Heart left ventricle (tissue), 16 donors: ENCODE measurements around the gene WNT8B. TPM values are rescaled to one million over a fixed set of nuclear protein-coding genes. Genes with fewer than 3 reads are reported as not detected.

ENCODE experiments used
- ATAC-seq, 4 donors: fragments of 200-7000 bp; cut with Tn5 transposase; one replicate each; pipeline ENCODE4 v1.9.1; 2020 to 2022; ENCODE audit warnings: moderate library complexity in 4 of 4, mild to moderate bottlenecking in 3 of 4, moderate number of reproducible peaks in 1 of 4
- DNase-seq, 5 donors: peaks; one replicate each; pipeline ENCODE4 v3.0.0-alpha.2; 2020
- H3K27ac ChIP-seq, 12 donors: fragments of 200-600 bp; sonication (generic) in 4 of 12; one replicate each; pipeline versions ENCODE4 v1.5.0 to v1.8.0; 2016 to 2022; ENCODE audit warnings: mild to moderate bottlenecking in 2 of 12
- H3K27me3 ChIP-seq, 9 donors: fragments of 200-600 bp; sonication (generic) in 2 of 9; one replicate each; pipeline versions ENCODE4 v1.5.1 to v1.8.0; 2016 to 2022; ENCODE audit warnings: mild to moderate bottlenecking in 3 of 9
- H3K36me3 ChIP-seq, 9 donors: fragments of 200-600 bp; sonication (generic) in 2 of 9; one replicate each; pipeline versions ENCODE4 v1.5.0 to v1.8.0; 2018 to 2022; ENCODE audit warnings: mild to moderate bottlenecking in 2 of 9
- H3K4me1 ChIP-seq, 12 donors: fragments of 200-600 bp; sonication (generic) in 4 of 12; one replicate each; pipeline versions ENCODE4 v1.5.0 to v1.8.0; 2016 to 2022; ENCODE audit warnings: mild to moderate bottlenecking in 3 of 12
- H3K4me3 ChIP-seq, 12 donors: fragments of 200-600 bp; sonication (generic) in 4 of 12; one replicate each; pipeline versions ENCODE4 v1.5.0 to v1.8.0; 2017 to 2022; ENCODE audit warnings: mild to moderate bottlenecking in 9 of 12, moderate library complexity in 4 of 12
- H3K9me3 ChIP-seq, 12 donors: fragments of 200-600 bp; sonication (generic) in 4 of 12; one replicate each; pipeline versions ENCODE4 v1.5.0 to v1.8.0; 2016 to 2022; ENCODE audit warnings: mild to moderate bottlenecking in 1 of 12
- CTCF ChIP-seq, 12 donors: fragments of 200-600 bp; sonication (generic) in 4 of 12; IDR thresholded peaks; one replicate each; pipeline versions ENCODE4 v1.5.0 to v1.8.0; 2018 to 2022; ENCODE audit warnings: antibody characterized with exemption in 12 of 12, mild to moderate bottlenecking in 5 of 12
- POLR2A ChIP-seq, 2 donors: fragments of 450-650 bp; IDR thresholded peaks; one replicate each; pipeline ENCODE4 v1.6.1; 2017; ENCODE audit warnings: antibody characterized with exemption in 2 of 2, mild to moderate bottlenecking in 2 of 2, moderate library complexity in 2 of 2
- WGBS, 4 donors: extraction: QIAGEN DNeasy Blood & Tissue Kit in 2 of 4; methylation state at CpG; one replicate each; pipeline versions ENCODE4 v1.1.5 to v1.1.7; 2013 to 2018; 5-methylcytosine and 5-hydroxymethylcytosine counted together
- intact Hi-C, 10 donors: fragments of 100-400 bp; cut with DNase I; formaldehyde crosslinking; loops; one replicate each; pipeline versions ENCODE4 v1.11.1 to v1.14.2; 2022
- polyA plus RNA-seq, 2 donors: library from polyadenylated mRNA; stranded (reverse); fragments of 200-250 nt; gene quantifications; one replicate each; pipeline ENCODE4 v1.2.3, GENCODE V29; 2013
- total RNA-seq, 9 donors: library from RNA; depleted of rRNA in 2 of 9; stranded (reverse); fragments of >200 nt in 2 of 9; fragmentation: NEBNext Ultra II Directional in 3 of 9; extraction: Animal tissue kit (Norgen Biotek cat#: 25700) in 3 of 9; gene quantifications; one replicate each; pipeline versions ENCODE4 v1.1.0 to v1.2.4, GENCODE V29; 2016 to 2023
- donor health status: ischemic (EF 13 %, LVEDD 7.1; RV severe dilation, severe dysfunction).
- donor health status: healthy with polysubstance abuse.
- donor health status: DM: no; HTN: yes; CAD: no.
- donor health status: DM: no; HTN: no; CAD: no.
- donor health status: ischemic (EF 25% LVEDD 6.9; RV normal size, moderate dysfunction).
- donor health status: ischemic (EF 25% LVEDD 5.7; RV mildly dilated, moderate dysfunction).
- donor health status: healthy.
- donor health status: DM: yes; HTN: yes; CAD: no.
- donor health status: ischemic (EF 35%, LVEDD 5.7; RV mildly dilated, moderate dysfunction).
- donor health status: nonischemic (EF 11% LVEDD 7.7; RV severe dilation, severe dysfunction).
- donor health status: DM: yes; HTN: yes; CAD: no.
- donor health status: PGD.
- donor health status: ischemic (EF 29% LVEDD 5.4; RV normal size, mild dysfunction).
- donor health status: nonischemic (EF 23%, LVEDD 6.1; RV moderate dilation, normal function).

The WNT8B gene
- total and polyA plus RNA-seq, 11 donors: not detected

GRCh38 chr10:100524638-100525037 is 61.8 kb downstream of the WNT8B start:
- peaks cover 0 to 28% (median 15%) of the 10 kb centered on the region in 12 donors for H3K4me1 ChIP-seq
- no peak for DNase-seq

GRCh38 chr10:100528123-100528886 is 65.5 kb downstream of the WNT8B start:
- no peaks in the 10 kb centered on the region for H3K27me3 ChIP-seq
- H3K4me3 ChIP-seq: peak overlapping the region; percentile 66 to 97 (median 92)
- no peak for ATAC-seq
- 41 to 55% (median 46%) methylated on average over 7 of the region's 7 CpGs for WGBS, 4 donors
- intact Hi-C loops: no loop called here
- H3K27ac ChIP-seq: peak overlapping the region in 7 of 12 donors; percentile 90 to 95 (median 92)
- DNase-seq: no peak
- no peak for TF ChIP-seq CTCF (IDR thresholded peaks at IDR 0.05)
- TF ChIP-seq POLR2A (IDR thresholded peaks at IDR 0.05): no peak
- H3K4me1 ChIP-seq: peaks cover 0 to 32% (median 20%) of the 10 kb centered on the region in 12 donors
- H3K36me3 ChIP-seq: peaks cover 0 to 52% (median 46%) of the 10 kb centered on the region in 9 donors
- H3K9me3 ChIP-seq: no peaks in the 10 kb centered on the region

More at GRCh38 chr10:100524638-100525037, 61.8 kb downstream of the WNT8B start:
- Histone ChIP-seq H3K36me3 (peaks cover 0 to 61% (median 51%) of the 10 kb centered on the region in 9 donors), H3K27ac (no peak overlapping the region), H3K4me3 (no peak overlapping the region), H3K9me3 (no peaks in the 10 kb centered on the region), H3K27me3 (peaks cover 0 to under 1% (median 0%) of the 10 kb centered on the region in 9 donors)
- no peak for ATAC-seq
- WGBS, 4 donors: 75 to 88% (median 84%) methylated on average over 2 of the region's 2 CpGs
- TF ChIP-seq CTCF (IDR thresholded peaks at IDR 0.05) (no peak), POLR2A (IDR thresholded peaks at IDR 0.05) (no peak)
- intact Hi-C loops: loop anchor here in 1 of 10 donors (5.0 kb wide), 1 partner anchor 187 kb away; no protein-coding TSS in a partner anchor

- Histone ChIP-seq H3K27me3 (no peaks in the 10 kb centered on the region), H3K9me3 (no peaks in the 10 kb centered on the region), H3K36me3 (peaks cover 0 to 45% (median 39%) of the 10 kb centered on the region in 9 donors), H3K4me1 (peaks cover 0 to 32% (median 20%) of the 10 kb centered on the region in 12 donors), H3K27ac (peak overlapping the region; percentile 66 to 95 (median 90)), H3K4me3 (peak overlapping the region; percentile 66 to 97 (median 92))
- no peak for TF ChIP-seq POLR2A (IDR thresholded peaks at IDR 0.05)
- no peak for TF ChIP-seq CTCF (IDR thresholded peaks at IDR 0.05)
- ATAC-seq (peak in 2 of 4 donors; percentile 11 to 14), DNase-seq (peak in 1 of 5 donors; percentile 16)
- WGBS, 4 donors: 0 to 2% (median 1%) methylated on average over 18 of the region's 18 CpGs
- intact Hi-C loops: no loop called here
Observed at GRCh38 chr10:100528921-100529474, 66.2 kb downstream of the WNT8B start.
